Loucy (cell line): ENCODE data around the gene NAA50.

Experiments used
- CTCF ChIP-seq: fragments of 200-600 bp; sonication (generic); conservative IDR thresholded peaks from 2 replicates; pipeline ENCODE4 v1.5.1; 2014; ENCODE audit warnings: mild to moderate bottlenecking, antibody characterized with exemption, low read length
- EZH2phosphoT487 ChIP-seq: fragments of 200-600 bp; IDR thresholded peaks from 2 replicates; pipeline ENCODE4 v1.6.1; 2018; ENCODE audit warnings: antibody characterized with exemption, mild to moderate bottlenecking, moderate library complexity, borderline replicate concordance

DNA sequence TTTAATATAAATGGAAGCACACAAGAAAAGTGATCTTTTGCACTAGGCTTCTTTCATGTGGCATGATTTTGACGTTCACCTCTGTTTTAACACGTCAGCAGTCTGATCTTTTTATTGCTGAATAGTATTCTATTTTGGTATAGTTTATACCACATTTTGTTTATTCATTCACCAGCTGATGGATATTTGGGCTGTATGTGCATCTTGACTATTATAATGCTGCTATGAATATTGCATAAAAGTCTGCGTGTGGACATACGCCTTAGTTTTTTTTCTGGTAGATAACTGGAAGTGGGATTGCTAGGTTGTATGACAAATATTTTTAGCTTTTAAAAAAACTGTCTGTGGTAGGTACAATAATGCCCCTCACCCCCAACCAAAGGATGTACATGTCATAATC, 14.4 kb downstream of the NAA50 start:
- TF ChIP-seq CTCF: no peak
- no peak for TF ChIP-seq EZH2phosphoT487
